HG03039 (cell line): ENCODE results near the gene FAM20B.
"Not testable (repeated sequence)": the region's sequence is repeated elsewhere in the genome, so short reads cannot be mapped to it uniquely, and the experiment has no call there.

Experiments
- ATAC-seq: cut with Tn5 transposase; IDR thresholded peaks from one replicate; pipeline ENCODE4 v1.9.1; 2021; ENCODE audit warnings: mild to moderate bottlenecking, moderate library complexity; ENCODE audit not compliant: unreplicated experiment

The FAM20B gene

DNA sequence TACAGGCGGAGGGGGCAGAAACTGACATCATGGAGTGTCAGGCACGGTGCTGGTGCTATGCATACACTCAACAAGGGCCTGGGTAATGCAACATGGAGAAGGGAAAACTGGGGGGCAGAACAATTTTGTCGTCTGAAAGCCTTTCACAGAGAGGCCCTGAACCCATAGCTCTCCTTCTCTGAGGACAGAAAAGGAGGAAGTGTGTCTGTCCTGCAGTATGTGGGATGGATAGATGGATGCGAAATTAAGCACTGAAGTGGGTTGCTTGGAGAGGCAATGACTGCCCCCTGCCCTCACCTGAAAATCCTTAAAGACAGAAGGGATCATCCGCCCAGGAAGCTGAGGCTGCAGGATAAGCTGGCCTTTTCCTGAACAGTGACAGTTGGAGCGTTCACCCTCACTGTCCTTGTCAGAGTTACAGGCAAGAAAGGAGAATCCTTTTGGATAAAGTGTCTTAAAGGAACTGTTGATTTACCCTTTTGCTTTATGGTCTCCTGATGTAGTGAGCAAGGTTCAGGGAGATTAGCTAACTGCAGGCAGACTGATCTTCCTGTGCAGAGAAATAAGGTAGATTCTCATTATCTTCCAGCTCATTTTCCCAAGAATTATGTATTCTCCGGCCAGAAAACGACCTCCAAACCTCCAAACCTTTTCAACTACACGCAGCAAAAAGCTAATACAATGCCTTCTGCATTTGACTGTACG lies 1.6 kb upstream of the FAM20B start:
- no peak for ATAC-seq

DNA sequence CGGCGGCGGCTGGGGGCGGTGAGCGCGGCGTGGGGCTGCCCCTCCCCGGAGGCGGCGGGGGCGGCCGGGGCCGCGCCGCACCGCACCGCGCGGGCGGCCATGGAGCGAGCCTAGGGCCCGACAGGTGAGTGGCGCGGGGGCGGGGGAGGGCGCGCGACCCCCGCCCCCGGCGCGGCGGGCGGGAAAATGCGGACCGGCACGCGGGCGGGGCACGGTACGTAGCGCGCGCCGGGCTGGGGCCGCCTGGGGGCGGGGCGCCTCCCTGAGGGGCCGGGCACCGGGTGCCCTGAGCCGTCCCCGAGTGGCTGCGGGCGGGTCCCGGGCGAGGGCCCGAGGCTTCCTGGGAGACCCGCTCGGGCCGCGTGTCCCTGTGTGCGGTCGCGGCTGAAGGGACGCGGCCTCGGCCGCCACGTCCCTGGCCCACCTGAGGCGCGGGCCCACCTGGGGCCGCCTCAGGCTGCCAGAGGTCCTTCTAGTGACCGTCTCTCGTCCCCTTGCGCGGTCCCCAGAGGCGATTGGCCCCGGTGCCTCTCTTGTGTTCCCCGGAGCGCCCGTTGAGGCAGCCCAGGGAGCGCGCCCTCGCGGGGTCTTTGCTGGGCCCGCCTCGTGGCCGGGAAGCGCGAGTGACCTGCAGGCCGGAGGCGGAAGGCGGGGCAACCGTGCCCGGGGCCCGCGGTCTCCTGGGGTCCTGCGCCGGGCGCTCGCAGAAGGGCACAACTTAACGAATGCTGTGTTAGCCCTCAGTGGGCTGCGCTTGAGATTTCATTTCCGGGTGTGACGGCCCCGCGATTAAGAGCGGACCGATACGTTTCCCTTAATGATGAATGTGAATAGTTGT lies 500 bp downstream of the FAM20B start:
- ATAC-seq: peak; percentile 76

DNA sequence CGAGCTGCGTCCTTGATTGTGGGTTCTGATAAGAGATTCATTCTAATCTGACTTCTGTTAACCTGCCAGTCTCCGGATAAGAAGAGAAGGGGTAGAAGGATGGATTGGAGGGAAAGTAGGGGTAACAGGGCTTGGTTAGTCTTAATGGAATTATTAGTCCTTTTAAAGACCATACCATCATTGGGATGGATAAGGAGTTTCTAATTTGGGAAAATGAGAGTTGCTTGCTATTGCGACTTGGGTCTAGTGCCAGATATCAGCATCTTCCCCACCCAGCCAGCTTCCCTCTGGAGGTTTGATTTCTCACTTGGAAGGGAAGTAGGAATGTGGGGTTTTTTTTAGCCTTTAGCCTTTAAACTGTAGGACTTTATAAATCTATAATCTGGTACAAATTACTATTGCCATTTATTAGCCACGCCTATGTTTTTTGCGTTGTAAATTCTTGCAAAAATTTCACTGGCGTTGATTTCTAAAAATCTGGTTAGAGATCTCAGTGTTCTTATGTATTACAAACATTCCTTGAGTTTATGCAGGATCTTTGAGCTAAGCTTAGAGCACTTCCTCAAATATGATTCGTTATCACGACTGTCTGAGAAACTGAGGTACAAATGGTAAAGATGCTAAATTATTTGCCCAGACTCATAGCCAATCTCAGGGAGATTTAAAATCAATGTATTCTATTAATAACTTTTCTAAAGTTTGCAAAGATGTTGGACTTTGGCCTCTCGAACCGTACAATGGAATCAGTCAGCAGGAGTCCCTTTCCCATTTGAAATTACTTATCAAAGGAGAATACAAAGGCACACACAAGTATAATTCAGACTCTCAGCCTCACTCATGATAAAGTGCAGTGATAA lies 1.3 kb downstream of the FAM20B start:
- no peak for ATAC-seq

DNA sequence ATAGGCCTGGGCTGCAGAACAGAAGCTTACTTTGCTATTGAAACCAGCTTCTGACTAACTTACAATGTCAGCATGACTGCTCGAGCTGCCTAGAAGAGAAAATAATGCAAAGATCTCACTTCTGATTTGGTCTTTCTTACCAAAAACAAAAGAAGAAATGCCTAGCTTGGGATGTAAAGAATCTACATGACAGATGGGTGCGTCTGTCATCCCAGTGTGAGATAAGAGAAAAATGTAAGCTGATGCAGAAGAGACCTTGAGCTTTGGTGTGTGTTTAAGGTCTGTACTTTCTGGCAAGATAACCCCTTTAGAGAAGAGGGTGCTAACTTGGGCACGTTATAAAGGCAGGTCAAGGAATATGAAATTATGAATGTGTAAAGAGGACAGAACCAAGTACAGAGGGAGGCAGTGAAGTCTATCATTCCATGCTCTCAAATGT lies 3.6 kb downstream of the FAM20B start:
- no peak for ATAC-seq

DNA sequence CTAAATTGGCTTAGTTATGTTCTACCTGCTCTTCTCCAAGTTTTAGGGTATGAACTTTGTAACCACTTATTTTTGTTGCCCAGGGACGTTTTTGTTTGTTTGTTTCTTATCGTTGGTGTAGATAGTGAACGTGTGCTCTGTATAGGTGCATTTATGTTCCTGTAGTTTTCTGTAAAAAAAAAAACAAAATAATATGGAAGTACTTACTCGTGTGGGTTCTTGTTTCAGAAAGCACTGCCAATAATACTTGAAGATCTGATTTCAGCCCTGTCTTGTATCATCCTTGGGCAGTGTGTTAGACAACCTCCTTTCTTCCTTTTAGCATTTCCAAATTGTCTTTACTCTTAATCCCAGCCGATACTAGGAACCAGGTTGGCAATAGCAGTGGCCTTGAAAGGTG lies 4.4 kb downstream of the FAM20B start:
- ATAC-seq: no peak

DNA sequence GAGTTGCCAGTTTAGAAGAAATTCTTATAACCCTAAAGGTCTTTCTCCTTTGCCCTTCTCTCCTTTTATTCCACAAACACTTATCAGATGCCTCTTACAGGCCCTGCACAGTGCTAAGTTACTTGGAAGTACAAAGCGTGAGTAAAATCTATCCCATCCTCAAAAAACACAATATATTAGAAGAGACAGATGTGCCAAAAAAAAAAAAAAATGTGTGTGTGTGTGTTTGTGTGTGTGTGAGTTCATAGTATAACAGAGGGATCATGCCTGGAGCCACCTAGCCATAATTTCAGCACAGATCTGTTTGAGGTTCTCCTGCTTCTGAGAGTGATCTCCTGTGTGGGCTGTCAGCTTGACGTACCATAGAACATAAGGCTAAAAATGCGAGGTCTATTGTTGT lies 5.0 kb downstream of the FAM20B start:
- ATAC-seq: no peak

DNA sequence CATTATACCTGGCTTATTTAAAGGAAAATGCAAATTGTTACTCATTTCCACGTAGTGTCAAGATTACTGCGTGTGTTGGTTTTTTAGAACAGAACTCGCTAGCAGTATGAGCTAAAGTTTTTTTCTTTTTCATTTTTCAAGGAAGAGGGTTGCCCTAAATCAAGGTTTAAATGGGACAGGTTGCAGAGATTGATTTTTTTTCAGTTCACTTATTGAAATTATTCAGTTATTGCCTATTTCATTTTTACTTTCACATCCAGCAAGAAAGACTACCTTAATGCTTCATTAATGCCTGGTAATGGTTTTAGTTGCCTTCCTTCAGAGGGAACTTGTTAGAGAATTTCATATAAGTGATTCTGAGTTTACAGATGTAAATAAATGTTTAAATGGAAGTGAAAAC lies 5.6 kb downstream of the FAM20B start:
- no peak for ATAC-seq

DNA sequence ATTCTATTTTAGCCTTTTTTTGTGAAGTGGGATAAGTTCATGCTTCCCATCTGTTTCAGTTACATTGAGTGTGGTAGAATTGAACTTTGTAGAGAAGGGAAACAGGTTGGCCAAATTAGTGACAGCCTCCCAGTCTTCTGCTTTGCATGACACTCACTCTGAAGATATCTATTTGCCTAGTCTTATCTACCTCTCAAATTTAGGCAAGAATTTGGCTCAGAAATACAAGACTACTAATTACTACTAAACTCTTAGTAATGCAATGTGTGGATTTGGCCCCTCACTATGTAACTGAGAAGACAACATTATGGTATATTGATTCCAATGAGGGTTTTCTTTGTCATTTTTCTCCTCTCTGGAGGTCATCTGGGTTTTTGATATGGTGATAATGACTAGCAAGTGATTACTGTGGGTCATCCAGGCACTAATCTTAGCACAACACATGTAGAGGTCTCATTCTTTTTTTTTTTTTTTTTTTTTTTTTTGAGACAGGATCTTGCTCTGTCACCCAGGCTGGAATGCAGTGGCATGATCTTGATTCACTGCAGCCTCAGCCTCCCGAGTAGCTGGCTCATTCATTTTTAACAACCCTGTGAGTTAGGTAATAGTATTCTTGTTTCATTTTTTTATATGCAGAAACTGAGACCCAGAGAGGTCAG lies 6.3 kb downstream of the FAM20B start:
- no peak for ATAC-seq

DNA sequence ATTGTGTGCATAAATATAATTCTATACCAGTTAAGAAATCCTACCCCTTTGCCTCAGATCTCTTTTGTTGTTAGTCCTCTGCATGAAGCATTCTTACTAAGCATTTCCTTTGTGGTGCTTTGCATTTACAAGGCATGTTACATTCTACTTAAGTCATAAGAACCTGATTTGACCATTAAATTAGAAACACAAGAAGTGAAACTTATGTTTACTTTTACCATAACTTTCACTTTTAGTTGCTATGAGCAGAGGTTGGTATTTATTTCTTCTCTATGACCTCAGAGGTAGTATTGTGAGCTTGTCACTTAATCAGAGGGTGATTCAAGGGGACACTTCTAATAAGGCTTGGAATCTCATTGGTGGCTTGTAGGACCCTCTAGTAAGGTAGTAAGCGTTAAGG lies 9.0 kb downstream of the FAM20B start:
- ATAC-seq: peak; percentile 76

DNA sequence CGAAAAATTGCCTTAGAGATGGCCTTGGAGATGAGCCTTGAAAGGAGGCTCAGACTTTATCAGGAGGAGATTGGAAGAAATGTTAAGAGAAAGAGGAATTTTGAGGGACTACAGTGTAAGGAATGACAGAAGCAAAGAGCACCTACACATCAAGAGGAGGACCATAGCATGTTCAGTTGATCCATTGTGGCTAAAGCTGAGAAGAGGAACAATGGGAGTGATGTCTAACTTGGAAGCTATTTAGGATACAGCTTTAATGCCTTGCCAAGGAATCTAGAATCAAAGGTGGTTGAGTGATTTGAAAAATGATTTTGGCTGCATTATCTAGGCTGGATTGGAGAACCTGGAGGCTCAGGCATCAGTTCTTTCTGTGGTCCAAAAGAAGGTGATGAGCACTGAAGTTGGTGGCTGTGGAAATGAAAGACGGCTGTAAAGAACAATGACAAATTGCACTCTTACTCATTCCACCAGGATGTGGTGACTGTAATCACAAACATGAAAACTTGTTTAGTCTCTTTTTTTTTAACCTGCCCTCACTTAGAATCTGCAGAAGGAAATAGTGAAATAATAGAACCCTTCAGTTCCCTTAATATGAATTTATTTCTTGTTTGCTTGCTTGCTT lies 11.3 kb downstream of the FAM20B start:
- no peak for ATAC-seq

DNA sequence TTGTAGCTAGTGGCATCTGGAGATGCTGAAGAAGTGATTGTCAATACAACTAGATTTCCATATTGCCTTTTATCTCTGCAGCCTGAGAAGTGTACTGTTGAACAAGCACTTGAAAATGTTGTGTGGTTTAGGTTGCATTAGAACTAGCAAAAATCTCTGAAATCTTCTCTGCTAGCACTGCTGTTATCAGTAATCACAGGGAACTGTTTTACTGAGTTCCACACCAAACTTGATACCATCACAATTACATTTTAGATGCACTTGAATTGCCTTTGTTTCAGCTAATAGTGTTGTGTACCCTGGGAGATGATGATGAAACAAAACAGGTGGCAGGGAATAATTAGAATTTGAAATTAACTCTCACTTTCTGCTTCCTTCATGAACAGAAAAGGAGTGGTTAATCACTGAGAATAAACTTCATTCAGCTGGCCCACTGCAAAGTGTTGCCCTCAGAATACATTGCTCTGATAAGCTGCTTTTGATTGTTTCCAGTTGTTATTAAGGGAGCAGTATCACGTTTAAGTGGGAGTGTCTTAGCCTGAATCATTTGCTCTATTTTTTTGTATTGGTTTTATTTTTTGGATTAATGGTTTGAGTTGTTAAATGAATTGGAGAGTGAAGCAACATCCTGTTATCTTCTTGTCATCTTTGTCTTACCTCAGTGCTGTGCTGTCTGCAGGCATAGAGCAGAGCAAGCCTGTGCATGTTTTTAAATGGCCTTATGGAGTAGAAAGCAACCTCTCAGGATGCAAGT lies 13.0 kb downstream of the FAM20B start:
- no peak for ATAC-seq

DNA sequence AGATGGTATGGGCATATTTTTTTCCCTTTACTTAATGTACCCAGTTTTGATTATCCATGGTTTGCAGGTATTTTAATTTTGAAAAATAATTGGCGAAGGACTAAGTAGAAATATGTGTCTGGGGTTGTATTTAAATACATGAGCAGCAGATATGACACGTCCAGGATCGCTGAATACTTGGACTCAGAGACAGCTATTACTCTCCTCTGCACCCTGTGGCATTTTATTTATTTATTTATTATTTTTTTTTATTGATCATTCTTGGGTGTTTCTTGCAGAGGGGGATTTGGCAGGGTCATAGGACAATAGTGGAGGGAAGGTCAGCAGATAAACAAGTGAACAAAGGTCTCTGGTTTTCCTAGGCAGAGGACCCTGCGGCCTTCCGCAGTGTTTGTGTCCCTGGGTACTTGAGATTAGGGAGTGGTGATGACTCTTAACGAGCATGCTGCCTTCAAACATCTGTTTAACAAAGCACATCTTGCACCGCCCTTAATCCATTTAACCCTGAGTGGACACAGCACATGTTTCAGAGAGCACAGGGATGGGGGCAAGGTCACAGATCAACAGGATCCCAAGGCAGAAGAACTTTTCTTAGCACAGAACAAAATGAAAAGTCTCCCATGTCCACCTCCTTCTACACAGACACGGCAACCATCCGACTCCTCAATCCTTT lies 13.9 kb downstream of the FAM20B start:
- not testable (repeated sequence) for ATAC-seq

DNA sequence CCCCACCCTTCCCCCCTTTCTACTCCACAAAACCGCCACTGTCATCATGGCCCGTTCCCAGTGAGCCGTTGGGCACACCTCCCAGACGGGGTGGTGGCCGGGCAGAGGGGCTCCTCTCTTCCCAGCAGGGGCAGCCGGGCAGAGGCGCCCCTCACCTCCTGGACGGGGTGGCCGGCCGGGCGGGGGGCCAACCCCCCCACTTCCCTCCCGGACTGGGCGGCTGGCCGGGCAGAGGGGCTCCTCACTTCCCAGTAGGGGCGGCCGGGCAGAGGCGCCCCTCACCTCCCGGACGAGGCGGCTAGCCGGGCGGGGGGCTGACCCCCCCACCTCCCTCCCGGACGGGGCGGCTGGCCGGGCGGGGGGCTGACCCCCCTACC lies 14.5 kb downstream of the FAM20B start:
- not testable (repeated sequence) for ATAC-seq

DNA sequence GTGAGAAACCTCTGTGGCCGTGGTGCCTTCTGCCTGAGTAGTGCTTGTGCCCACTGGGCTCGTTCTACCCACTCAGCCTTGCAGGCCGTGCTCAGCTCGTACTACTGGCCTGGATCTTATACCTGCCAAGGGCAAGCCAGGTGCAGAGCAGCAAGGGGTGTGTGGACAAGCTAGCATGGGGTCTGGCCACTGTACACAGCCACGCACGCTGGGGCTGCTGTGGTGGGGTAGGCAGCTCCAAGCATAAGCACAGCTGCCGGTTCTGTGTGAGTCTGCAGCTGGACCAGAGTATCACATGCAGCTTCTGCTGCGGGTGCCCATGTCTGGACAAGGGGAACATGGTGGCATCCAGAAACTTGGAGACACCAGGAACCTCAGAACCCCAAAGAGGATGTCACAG lies 16.4 kb downstream of the FAM20B start:
- ATAC-seq: no peak

DNA sequence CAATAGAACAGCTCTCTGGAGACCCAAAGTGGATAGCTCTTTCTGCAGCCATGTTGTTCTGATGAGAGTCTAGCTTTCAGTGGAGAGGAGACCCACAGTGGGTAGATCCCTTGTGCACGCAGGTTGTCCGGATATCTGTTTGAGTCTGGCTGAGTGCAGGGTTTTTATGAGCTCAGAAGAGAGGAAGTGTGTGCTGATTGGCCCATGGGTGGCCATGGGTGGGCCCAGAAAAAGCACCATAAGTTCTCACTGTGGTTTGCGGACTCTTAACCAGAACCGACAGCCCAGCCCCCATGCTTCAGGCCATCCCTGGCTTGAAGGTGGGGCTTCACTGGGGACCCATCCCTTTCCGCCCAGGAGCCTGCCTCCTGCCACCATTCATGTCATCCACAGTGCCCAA lies 17.0 kb downstream of the FAM20B start:
- no peak for ATAC-seq

DNA sequence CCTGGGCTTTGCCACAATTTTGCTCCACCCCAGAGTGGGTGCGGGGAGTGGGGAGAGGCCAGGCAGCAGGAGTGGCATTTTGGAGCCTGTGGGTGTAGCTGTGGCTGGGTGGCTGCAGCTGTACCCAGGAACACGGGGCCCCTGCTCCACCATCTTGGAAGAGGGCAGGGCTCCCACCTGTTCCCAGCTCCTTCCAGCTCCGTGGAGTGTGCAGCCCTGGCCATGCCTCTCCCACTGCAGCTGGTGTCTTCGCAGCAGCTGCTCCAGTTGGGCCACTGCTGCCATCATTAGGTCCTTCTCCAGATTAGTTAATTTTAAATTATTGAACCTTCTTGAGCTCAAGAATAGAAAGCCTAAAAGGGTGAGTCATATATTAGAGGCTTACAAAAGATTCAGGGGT lies 17.6 kb downstream of the FAM20B start:
- ATAC-seq: no peak

DNA sequence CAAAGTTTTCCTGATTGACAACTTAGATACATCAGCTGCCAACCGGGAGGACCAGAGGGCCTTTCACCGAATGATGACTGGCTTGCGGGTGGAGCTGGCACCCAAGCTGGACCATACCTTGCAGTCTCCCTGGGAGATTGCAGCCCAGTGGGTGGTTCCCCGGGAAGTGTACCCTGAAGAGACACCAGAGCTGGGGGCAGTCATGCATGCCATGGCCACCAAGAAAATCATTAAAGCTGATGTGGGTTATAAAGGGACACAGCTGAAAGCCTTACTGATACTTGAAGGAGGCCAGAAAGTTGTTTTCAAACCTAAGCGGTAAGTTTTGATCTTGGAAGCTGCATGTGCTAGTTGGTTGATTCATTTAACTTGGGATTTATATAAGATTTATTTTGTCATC lies 18.2 kb downstream of the FAM20B start:
- no peak for ATAC-seq

DNA sequence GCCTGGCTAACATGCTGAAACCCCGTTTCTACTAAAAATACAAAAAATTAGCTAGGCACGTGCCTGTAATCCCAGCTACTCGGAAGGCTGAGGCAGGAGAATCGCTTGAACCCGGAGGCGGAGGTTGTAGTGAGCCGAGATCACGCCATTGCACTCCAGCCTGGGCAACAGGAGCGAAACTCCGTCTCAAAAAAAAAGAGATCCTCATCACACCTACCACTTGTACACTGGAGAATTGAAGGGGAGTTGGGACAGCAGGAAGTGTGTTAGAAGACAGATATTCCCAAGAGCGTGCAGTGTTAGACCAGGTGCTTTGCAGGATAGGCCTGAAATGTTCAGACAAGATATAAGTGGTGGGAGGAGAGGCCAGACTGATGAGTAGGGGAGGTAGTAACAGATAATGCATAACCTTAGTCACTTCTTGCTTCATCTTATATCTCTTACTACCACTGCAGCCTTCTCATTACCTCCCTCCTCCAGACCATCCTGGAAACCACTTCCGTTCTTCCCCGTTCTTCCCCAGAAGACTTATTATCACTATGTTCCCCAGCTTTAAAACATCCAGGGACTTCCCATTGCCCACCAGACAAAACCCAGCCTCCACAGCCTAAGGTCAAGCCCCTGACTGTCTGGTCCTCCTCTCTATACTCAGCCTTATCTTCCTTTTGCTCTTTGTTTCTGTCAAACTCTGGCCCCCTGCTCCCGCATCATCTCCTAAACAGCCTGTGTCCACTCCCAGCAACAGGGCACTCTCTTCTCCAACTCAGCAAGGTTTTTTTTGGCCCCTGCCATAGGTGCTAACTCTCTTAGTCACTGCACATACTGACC lies 21.3 kb downstream of the FAM20B start:
- ATAC-seq: no peak
